T-cell (primary cell): Measurements from ENCODE around the gene NUBP2. TPM values are rescaled to one million over a fixed set of nuclear protein-coding genes. Genes with fewer than 3 reads are reported as not detected.

Experiments
- ATAC-seq, 4 experiments: fragments of 200-7000 bp in 3 of 4; fragments of 150-1000 bp in 1 of 4; cut with Tn5 transposase; replicated peaks in 1 of 4; 1 replicate in 3 of 4; 2 replicates in 1 of 4; pipeline ENCODE4 v1.10.0; 2021; ENCODE audit warnings: moderate library complexity in 3 of 4, mild to moderate bottlenecking in 2 of 4, moderate number of reproducible peaks in 1 of 4
- CTCF ChIA-PET, 2 donors: fragments of 300-600 bp; sonication (Branson Sonifier 250); formaldehyde crosslinking; loops; one replicate each; lab custom pipeline; 2022; ENCODE audit warnings: antibody characterized with exemption in 2 of 2; lab: Charles Lee
- POLR2A ChIA-PET, 2 donors: fragments of 300-600 bp; sonication (Branson Sonifier 250); formaldehyde crosslinking; loops; one replicate each; lab custom pipeline; 2022; ENCODE audit warnings: antibody characterized with exemption in 2 of 2; lab: Charles Lee
- DNase-seq, 35 experiments: peaks; one replicate each; pipeline versions ENCODE4 v3.0.0 to v3.0.0-alpha.2; 2013 to 2023
- H3K27ac ChIP-seq: one replicate; pipeline ENCODE4 v1.5.1; 2013; ENCODE audit warnings: low read length
- H3K27me3 ChIP-seq, 2 experiments: replicated peaks in 1 of 2; 1 replicate in 1 of 2; 2 replicates in 1 of 2; pipeline versions ENCODE4 v1.6.1 to v1.7.0; 2013; ENCODE audit warnings: low read length in 1 of 2, mixed read lengths in 1 of 2; ENCODE audit not compliant: control insufficient read depth in 2 of 2, insufficient read depth in 2 of 2; ENCODE audit errors: extremely low read depth in 1 of 2
- H3K36me3 ChIP-seq, 2 donors: 1 replicate in 1 of 2; 2 replicates in 1 of 2; pipeline versions ENCODE4 v1.6.1 to v1.7.0; 2013; ENCODE audit warnings: low read length in 1 of 2; ENCODE audit not compliant: control insufficient read depth in 2 of 2, insufficient read depth in 1 of 2; ENCODE audit errors: extremely low read depth in 1 of 2
- H3K4me1 ChIP-seq, 2 experiments: 1 replicate in 1 of 2; 2 replicates in 1 of 2; pipeline versions ENCODE4 v1.6.1 to v1.7.0; 2013; ENCODE audit warnings: low read length in 2 of 2, mixed read lengths in 1 of 2; ENCODE audit not compliant: insufficient read depth in 2 of 2, control insufficient read depth in 1 of 2; ENCODE audit errors: extremely low read depth in 1 of 2
- H3K4me3 ChIP-seq, 2 donors: 1 replicate in 1 of 2; 2 replicates in 1 of 2; pipeline versions ENCODE4 v1.5.1 to v1.7.0; 2013; ENCODE audit warnings: mild to moderate bottlenecking in 2 of 2, low read length in 1 of 2, moderate library complexity in 1 of 2; ENCODE audit not compliant: control insufficient read depth in 1 of 2; ENCODE audit errors: extremely low read depth in 1 of 2
- H3K9me3 ChIP-seq: 2 replicates; pipeline ENCODE4 v1.7.0; 2013
- H3K27ac Mint-ChIP-seq, 2 donors: one replicate each; pipeline ENCODE4 v1.8.0; 2020 to 2021; ENCODE audit warnings: mild to moderate bottlenecking in 2 of 2, mixed read lengths in 2 of 2
- H3K27me3 Mint-ChIP-seq, 2 donors: one replicate each; pipeline ENCODE4 v1.8.0; 2021 to 2022; ENCODE audit warnings: mixed read lengths in 2 of 2
- H3K36me3 Mint-ChIP-seq: one replicate; pipeline ENCODE4 v1.8.0; 2021; ENCODE audit warnings: mixed read lengths
- H3K4me1 Mint-ChIP-seq, 3 donors: one replicate each; pipeline ENCODE4 v1.8.0; 2020 to 2022; ENCODE audit warnings: mixed read lengths in 3 of 3, mild to moderate bottlenecking in 1 of 3
- H3K4me3 Mint-ChIP-seq, 3 donors: one replicate each; pipeline ENCODE4 v1.8.0; 2020 to 2022; ENCODE audit warnings: mild to moderate bottlenecking in 3 of 3, mixed read lengths in 3 of 3, moderate library complexity in 3 of 3
- H3K9me3 Mint-ChIP-seq, 3 donors: one replicate each; pipeline ENCODE4 v1.8.0; 2020 to 2022; ENCODE audit warnings: mixed read lengths in 3 of 3
- WGBS: methylation state at CpG from one replicate; pipeline ENCODE4 v1.1.5; 2013; ENCODE audit warnings: missing lambda C conversion rate; ENCODE audit not compliant: insufficient coverage; 5-methylcytosine and 5-hydroxymethylcytosine counted together
- total RNA-seq, 35 experiments: library from RNA in 6 of 35; stranded (reverse) in 6 of 35; fragments of 120-200 nt in 1 of 35; gene quantifications; one replicate each; pipeline versions ENCODE4 v1.2.1 to v1.2.4 and lab custom pipeline; 2013 to 2026

The NUBP2 gene
- total RNA-seq, 5 donors from 2014 or later (not counting 1 experiment from before 2014, with no cell fraction given): 41.2 to 77.0 (median 74.3) TPM

DNA sequence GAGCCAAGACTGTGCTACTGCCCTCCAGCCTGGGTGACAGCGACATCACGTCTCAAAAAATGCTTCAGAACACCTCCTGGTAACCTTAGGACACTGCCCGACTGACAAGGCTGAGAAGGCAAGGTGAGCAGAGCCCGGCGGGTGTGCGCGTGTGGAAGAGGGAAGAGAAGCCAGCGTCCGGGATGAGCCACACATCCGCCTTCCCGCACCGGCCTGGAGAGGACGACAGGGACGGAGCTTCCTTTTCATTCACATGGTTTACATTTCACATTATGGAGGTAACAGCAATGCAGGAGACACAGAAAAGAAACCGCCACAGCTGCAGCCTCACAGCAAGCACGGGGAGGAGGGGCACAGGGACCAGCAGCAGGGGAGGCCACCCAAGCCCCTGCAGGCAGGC is 27.3 kb downstream of the NUBP2 start:
- ChIA-PET CTCF (no interaction called here), POLR2A (interaction anchor here in 1 of 2 donors (0.8 kb wide), 1 partner anchor 420 kb away, joined by 9 read pairs; no protein-coding TSS in a partner anchor)
- no peaks in the 10 kb centered on the region for H3K9me3 ChIP-seq
- Mint-ChIP-seq H3K4me1 (peaks cover 7 to 10% (median 9%) of the 10 kb centered on the region in 3 donors), H3K27ac (no peak overlapping the region), H3K27me3 (no peaks in the 10 kb centered on the region), H3K36me3 (peaks cover 30% of the 10 kb centered on the region), H3K4me3 (no peak overlapping the region), H3K9me3 (no peaks in the 10 kb centered on the region)
- DNase-seq (no peak), ATAC-seq (no peak)
- H3K4me3 ChIP-seq: no peak overlapping the region
- no peak overlapping the region for H3K27ac ChIP-seq
- H3K36me3 ChIP-seq: peaks cover 22 to 46% of the 10 kb centered on the region in 2 donors
- whole genome bisulfite sequencing: 97% methylated on average over 11 of the region's 16 CpGs
- no peaks in the 10 kb centered on the region for H3K27me3 ChIP-seq
- H3K4me1 ChIP-seq: no peaks in the 10 kb centered on the region

GRCh38 chr16:1810536-1810935 is 27.8 kb downstream of the NUBP2 start:
- no peaks in the 10 kb centered on the region for H3K4me1 ChIP-seq
- no peak for ATAC-seq

DNA sequence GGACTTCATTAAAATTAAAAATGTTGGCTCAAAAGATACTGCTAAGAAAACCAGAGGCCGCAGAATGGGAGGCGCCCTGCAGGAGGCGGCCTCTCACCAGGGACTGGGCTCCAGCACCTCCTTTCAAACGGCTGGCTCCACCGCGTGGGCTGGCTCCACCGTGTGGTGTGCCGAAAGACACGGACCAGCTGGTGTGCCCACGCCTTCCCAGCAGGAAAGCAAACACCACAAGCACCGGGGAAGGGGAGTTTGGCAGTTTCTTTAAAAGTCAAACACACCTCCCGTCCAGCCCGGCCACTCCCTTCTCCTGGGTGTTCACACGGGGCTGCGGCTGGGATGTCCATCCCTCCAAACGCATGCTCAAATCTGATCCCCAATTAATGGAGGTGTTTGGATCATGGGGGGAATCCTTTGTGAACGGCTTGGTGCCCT is 30.0 kb downstream of the NUBP2 start:
- Histone ChIP-seq H3K4me3 (no peak overlapping the region), H3K4me1 (no peaks in the 10 kb centered on the region), H3K27me3 (no peaks in the 10 kb centered on the region), H3K27ac (no peak overlapping the region), H3K9me3 (no peaks in the 10 kb centered on the region), H3K36me3 (peaks cover 28 to 62% of the 10 kb centered on the region in 2 donors)
- peaks cover 7 to 11% (median 10%) of the 10 kb centered on the region in 3 donors for H3K4me1 Mint-ChIP-seq
- H3K36me3 Mint-ChIP-seq: peaks cover 21% of the 10 kb centered on the region
- H3K9me3 Mint-ChIP-seq: no peaks in the 10 kb centered on the region
- DNase-seq: peak in 32 of 35 experiments; percentile 10 to 60 (median 39)
- no peak overlapping the region for H3K27ac Mint-ChIP-seq
- ATAC-seq: peak; percentile 78 to 98 (median 88)
- CTCF ChIA-PET: no interaction called here
- H3K27me3 Mint-ChIP-seq: no peaks in the 10 kb centered on the region
- no peak overlapping the region for H3K4me3 Mint-ChIP-seq
- POLR2A ChIA-PET: no interaction called here
- 14% methylated on average over 10 of the region's 17 CpGs for WGBS

More at GRCh38 chr16:1810536-1810935, 27.8 kb downstream of the NUBP2 start:
- ChIA-PET CTCF (interaction anchor here in 1 of 2 donors (1.0 kb wide), 1 partner anchor 28 kb away, joined by 3 read pairs; the partner anchor contains the start of genes NUBP2 and SPSB3), POLR2A (interaction anchor here in 1 of 2 donors (0.8 kb wide), 1 partner anchor 421 kb away, joined by 9 read pairs; no protein-coding TSS in a partner anchor)
- 100% methylated on average over 15 of the region's 16 CpGs for WGBS
- H3K27ac ChIP-seq: no peak overlapping the region
- no peaks in the 10 kb centered on the region for H3K27me3 ChIP-seq
- peaks cover 33% of the 10 kb centered on the region for H3K36me3 Mint-ChIP-seq
- no peak overlapping the region for H3K4me3 Mint-ChIP-seq
- no peaks in the 10 kb centered on the region for H3K27me3 Mint-ChIP-seq
- no peak overlapping the region for H3K4me3 ChIP-seq
- DNase-seq: no peak
- peaks cover 26 to 50% of the 10 kb centered on the region in 2 donors for H3K36me3 ChIP-seq
- no peaks in the 10 kb centered on the region for H3K9me3 Mint-ChIP-seq
- H3K4me1 Mint-ChIP-seq: peaks cover 7 to 11% (median 10%) of the 10 kb centered on the region in 3 donors
- no peak overlapping the region for H3K27ac Mint-ChIP-seq
- H3K9me3 ChIP-seq: no peaks in the 10 kb centered on the region

DNA sequence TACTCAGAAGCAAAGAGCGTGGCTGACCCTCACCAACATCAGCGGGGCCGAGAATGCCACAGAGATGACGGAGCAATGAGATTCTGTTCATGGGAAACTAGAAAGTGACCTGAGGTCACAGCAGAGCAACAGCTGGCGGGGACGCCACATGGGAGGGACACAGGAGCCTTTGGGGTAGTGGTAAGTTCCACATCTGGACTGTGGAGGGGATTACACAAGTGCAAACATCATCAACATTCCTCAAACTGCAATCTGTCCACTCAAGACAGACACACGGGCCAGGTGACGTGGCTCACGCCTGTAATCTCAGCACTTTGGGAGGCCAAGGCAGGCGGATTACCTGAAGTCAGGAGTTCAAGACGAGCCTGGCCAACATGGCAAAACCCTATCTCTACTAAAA is 32.7 kb downstream of the NUBP2 start:
- no peak for DNase-seq
- ChIA-PET CTCF (interaction anchor here in 1 of 2 donors (1.2 kb wide), 1 partner anchor 8 kb away, joined by 5 read pairs; no protein-coding TSS in a partner anchor), POLR2A (interaction anchor here in 1 of 2 donors (0.6 kb wide), 1 partner anchor 834 kb away, joined by 8 read pairs; the partner anchor contains the start of gene SOX8)
- Histone ChIP-seq H3K27ac (no peak overlapping the region), H3K4me1 (peaks cover 0 to 2% of the 10 kb centered on the region in 2 experiments), H3K36me3 (peaks cover 29 to 64% of the 10 kb centered on the region in 2 donors), H3K4me3 (no peak overlapping the region), H3K9me3 (no peaks in the 10 kb centered on the region), H3K27me3 (no peaks in the 10 kb centered on the region)
- no peaks in the 10 kb centered on the region for H3K9me3 Mint-ChIP-seq
- peaks cover 7 to 11% (median 10%) of the 10 kb centered on the region in 3 donors for H3K4me1 Mint-ChIP-seq
- peak overlapping the region in 1 of 2 donors; percentile 36 for H3K27ac Mint-ChIP-seq
- WGBS: 93% methylated on average over 6 of the region's 11 CpGs
- ATAC-seq: no peak
- no peak overlapping the region for H3K4me3 Mint-ChIP-seq
- H3K27me3 Mint-ChIP-seq: no peaks in the 10 kb centered on the region
- peaks cover 18% of the 10 kb centered on the region for H3K36me3 Mint-ChIP-seq

DNA sequence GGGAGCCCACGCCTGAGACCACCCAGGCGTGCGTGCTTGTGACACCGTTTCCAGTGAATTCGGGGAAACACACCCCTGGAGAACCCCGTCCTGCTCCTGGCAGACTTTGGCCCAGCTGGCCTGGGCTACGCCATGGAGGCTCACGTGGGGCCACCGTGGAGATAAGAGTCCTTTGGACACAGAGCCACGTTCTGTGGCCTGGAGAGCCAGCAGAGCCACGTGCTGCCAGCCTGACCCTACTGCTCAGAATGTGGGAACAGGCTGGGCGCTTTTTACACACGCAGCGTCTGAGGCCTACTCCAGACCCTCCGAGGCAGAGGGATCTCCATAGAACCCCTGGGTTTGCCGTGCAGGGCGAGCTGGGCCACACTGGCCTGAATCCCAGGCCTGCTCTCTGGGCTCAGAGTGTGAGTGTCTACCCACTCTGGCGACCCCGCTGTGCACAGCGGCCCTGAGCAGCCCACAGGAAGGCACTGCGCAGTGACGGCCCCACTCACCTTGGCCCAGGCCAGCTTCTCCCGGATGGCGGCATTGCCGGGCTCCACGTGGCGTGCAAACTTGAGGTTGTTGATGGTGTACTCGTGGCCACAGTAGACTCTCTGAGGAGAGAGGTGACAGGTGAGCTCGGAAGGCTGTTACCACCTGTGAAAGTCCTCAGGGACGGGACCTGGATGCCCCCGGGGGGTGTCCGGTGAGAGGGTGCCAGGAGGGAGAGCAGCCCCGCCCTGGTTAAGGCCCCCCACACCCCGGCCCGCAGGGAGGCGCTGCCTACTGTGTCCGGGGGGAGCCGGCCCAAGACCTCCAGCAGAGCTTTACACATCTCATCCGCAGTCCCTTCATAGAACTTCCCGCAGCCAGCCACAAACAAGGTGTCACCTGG is 33.9 kb downstream of the NUBP2 start:
- H3K36me3 Mint-ChIP-seq: peaks cover 18% of the 10 kb centered on the region
- Histone ChIP-seq H3K36me3 (peaks cover 36 to 70% of the 10 kb centered on the region in 2 donors), H3K4me3 (no peak overlapping the region), H3K27ac (no peak overlapping the region), H3K9me3 (no peaks in the 10 kb centered on the region), H3K27me3 (no peaks in the 10 kb centered on the region), H3K4me1 (peaks cover 0 to 7% of the 10 kb centered on the region in 2 experiments)
- 96% methylated on average over 38 of the region's 40 CpGs for WGBS
- H3K9me3 Mint-ChIP-seq: no peaks in the 10 kb centered on the region
- H3K27ac Mint-ChIP-seq: no peak overlapping the region
- no peaks in the 10 kb centered on the region for H3K27me3 Mint-ChIP-seq
- peaks cover 7 to 11% (median 10%) of the 10 kb centered on the region in 3 donors for H3K4me1 Mint-ChIP-seq
- DNase-seq (no peak), ATAC-seq (no peak)
- ChIA-PET POLR2A (no interaction called here), CTCF (no interaction called here)
- H3K4me3 Mint-ChIP-seq: no peak overlapping the region

DNA sequence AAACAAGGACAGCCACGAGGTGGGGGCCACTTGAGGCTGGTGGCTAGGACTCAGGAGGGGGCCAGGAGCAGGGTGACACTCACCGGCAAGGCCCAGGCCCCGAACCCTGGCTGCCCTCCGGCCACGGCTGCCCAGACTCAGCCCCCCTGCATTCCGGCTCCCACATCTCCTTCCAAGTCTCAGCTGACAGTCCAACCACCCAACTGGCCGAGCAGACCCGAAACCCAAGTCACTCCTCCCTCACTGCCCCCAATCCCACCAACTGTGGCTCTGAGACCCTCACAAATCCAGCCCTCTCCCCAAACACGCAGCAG is 34.5 kb downstream of the NUBP2 start:
- H3K4me3 ChIP-seq: no peak overlapping the region
- Mint-ChIP-seq H3K36me3 (peaks cover 18% of the 10 kb centered on the region), H3K27me3 (no peaks in the 10 kb centered on the region), H3K9me3 (no peaks in the 10 kb centered on the region), H3K4me1 (peaks cover 7 to 11% (median 10%) of the 10 kb centered on the region in 3 donors), H3K4me3 (no peak overlapping the region), H3K27ac (no peak overlapping the region)
- ATAC-seq (no peak), DNase-seq (no peak)
- ChIA-PET CTCF (no interaction called here), POLR2A (no interaction called here)
- H3K36me3 ChIP-seq: peaks cover 40 to 76% of the 10 kb centered on the region in 2 donors
- H3K27ac ChIP-seq: no peak overlapping the region
- no peaks in the 10 kb centered on the region for H3K27me3 ChIP-seq
- 97% methylated on average over 9 of the region's 9 CpGs for WGBS
- no peaks in the 10 kb centered on the region for H3K9me3 ChIP-seq
- H3K4me1 ChIP-seq: peaks cover 0 to 12% of the 10 kb centered on the region in 2 experiments
